Fibroblast of the conjunctiva (primary cell): ENCODE results near the gene PAFAH1B1.
A peak's percentile ranks its signal among the peaks of the same experiment; 100 is the strongest.

ENCODE experiments used
- DNase-seq: peaks from one replicate; pipeline ENCODE4 v3.0.0-alpha.2; 2010; ENCODE audit warnings: low read depth

The PAFAH1B1 gene

DNA sequence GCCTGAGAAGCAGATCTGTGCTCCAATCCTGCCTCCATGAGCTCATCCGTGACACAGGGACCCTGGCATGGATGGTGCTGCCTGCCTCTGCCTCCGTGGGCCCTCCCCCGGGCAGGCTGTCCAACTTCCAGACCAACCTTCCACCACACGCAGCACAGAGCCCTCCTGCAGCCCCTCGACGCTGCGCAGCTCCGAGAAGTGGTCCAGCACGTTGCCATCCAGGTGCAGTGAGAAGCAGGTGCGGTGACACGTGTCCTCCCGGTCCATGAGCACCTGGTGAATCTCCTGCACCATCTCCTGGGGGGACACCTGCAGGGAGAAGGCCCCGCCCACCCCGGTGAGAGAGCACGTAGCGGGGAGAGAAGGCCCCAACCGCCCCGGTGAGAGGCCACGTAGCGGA is 109.7 kb downstream of the PAFAH1B1 start:
- DNase-seq, result no peak

DNA sequence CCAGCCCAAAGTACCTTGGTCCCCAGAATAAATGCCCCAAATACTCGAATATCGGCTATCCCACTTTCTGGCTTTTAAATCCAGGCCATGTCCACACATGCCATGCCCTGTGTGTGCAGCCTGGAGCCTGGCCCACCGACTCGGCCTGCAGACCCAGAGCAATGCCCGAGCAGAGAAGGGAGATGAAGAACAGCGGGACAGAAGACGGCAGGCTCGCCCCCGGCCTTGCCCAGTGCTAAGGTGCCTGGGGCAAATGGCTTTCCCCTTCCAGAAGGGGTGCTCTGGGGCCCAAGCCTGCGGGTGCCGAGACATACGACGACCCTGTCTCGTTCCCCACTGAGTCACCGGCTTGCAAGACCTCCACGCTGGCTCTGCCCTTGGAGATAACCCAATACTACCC is 110.2 kb downstream of the PAFAH1B1 start:
- DNase-seq, result no peak

DNA sequence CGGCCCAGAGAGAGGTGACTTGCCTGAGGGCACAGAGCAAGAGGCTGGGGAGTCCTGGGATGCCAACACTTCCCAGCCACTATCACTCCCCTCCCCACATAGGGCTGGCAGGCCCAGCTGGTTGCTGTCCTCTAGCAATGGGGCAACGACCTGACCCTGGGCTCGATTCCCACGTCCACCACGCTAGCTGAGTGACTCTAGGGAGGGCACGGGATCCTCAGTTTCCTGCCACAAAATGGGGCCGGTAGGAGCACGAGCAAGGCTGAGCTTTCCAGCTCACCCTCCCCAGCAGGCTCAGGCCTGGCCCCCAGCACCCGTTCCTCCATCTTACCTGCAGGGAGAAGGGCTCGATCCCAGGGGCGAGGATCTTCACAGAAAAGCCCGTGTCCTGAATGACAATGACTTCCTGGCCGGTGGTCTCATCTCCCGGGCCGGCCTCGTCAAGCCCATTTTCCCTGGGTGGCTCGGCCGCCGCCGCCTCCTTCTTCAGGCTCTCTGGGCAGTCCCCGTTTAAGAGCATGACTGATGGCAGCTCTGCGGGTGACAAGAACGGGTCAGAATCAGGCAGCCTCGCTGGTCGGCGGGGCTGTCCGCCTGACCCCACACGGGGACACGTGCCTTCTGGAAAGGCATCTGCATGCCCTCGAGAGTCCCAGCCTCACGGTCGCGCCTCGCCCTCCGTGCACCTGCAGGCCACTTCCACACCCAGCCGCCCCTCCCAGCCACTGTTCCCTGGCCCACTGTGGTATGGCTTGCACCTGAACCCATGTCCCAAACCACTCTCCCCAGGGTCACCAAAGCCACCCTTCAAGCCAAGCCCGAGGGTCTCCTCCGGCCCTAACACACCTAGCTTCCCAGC is 110.8 kb downstream of the PAFAH1B1 start:
- DNase-seq, result no peak

DNA sequence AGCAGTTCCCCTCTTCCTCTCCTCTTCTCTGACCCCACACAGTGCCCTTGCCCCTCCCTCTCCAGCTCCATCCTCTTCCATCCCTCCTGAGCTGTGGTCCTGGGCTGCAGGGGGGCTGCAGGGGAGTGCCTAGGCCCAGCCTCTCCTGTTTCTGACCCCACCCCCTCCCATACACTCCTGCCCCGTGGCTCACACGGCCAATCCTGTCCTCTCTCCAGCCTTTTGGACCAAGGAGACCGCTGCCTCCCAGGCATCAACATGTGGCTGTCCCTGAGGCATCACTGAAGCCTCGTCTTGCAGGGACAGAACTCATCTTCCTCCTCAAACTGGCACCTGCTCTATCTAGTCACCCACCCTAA is 111.4 kb downstream of the PAFAH1B1 start:
- no peak for DNase-seq

DNA sequence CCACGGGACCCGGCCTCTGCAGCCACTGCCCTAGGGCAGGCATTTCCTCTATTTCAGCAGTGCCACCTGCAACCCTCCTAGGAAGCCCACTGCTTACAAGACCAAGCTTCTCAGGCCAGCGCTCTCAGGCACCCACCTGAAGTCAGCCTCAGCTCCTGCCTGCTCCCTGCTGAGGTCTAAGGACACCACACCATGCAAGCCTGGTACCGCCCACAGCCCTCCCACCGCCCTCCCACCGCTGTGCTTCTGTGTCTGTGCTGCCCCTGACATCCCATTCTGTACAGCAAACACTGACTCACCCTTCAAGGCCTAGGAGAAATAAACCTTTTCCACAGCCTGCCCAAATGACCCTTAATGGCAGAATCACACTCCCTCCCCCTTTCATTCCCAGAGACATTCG is 111.8 kb downstream of the PAFAH1B1 start:
- DNase-seq, result peak; percentile 27

DNA sequence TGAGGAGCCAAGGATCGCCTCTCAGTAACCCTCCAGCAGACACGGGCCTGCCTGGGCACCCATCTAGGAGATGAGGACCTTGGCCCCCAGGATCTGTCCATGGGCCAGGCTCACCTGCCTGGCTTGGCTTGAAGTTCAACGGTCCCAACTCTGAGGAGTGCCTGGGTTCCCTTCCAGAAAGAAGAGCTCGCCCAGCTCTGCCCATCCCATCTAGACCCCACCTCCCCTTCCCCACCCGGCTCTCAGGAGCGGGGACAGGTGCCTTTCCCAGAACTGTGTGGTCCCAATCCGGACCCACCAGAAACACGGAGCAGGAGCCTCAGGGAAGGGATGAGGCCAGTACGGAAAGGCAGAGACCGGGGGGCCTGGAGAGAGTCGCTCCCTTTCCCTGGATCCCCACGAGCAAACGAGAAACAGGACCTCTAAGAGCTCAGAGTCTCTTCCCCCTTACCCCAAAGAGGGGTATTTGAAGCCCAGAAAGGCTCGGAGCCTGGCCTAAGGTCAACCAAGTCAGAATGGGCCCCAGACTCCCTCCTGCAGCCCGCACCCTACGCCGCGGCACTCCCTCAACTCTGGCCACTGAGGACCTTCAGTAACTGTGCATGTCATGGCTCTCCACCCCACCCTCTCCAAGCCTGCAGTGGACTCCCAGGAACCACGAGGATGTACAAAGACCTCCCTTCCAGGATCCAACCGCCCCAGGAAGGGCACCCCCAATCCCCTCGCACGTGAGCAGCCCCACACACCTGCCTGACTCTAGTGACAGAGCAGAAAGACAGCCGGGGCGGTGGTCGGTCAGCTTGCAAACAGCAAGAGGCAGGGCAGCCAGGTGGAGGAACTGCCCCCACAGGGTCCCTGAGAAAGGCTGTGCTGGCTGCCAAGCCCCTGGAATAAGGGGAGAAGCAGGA is 112.7 kb downstream of the PAFAH1B1 start:
- no peak for DNase-seq

DNA sequence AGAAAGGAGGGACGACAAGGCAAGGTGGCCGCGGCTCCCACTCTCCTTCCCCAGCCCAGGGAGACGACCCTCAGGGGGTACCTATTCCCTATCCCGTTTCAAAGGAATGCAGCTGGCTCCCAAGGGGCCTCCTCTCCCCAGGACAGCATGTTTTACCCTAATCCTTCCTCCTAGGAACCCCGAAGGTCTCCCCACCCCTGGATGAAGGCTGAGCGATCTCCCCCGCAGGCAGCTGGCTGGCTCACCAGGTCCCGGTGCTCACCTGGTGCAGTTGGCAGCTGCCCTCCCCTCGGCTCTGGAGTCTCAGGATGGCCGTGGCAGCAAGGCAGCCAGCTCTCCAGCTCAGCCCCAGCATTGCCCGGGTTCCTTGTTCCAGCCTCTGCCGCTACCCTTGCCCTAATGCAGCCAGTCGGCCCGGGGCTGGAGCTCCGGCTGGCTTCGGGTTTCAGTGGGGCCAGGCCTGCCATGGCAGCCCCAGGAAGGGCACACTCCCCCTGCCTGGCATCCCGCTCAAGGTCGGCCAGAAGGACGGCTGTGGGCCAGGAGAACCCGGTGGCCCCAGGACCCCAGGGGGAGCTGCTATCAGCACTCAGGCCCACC is 113.6 kb downstream of the PAFAH1B1 start:
- DNase-seq, result no peak

DNA sequence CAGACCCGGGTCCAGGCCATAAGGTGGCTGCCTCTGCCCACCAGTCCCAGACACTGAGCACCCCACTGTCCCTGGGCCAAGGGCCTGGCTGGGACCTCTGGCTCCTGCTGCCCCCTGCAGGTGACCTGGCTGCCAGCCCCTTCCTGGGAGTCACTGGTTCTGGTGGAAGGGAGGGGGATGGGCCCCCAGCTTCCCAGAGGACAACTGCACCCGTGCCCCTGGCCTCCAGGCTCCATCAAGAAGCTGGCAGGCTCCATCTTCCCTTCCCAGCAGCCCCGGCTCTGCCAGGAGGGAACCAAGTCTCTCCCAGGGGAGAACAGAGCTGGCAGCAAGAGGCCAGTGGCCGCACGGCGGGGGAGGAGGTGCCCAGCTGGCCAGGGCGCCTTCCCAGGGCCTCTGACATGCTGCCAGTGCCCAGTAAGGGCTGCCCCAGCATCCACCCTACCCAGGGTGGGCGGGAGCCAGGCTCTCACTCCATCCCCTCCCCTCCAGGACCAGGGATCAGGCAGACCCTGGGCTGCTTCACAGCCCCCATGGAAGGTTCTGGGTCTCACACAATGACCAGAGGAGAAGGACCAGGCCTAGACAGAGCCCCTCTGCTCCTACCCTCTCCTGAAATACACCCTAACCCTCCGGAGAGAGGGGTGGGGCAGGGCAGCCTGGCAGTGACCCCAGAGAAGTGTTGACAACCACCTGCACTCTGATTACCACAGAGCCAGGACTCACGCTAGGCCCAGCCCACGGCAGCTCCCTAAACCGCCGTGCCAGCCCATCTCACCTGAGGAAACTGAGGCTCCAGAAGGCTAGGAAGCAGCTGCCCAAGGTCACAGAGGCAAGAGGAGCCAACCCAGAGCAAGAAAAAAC is 114.5 kb downstream of the PAFAH1B1 start:
- no peak for DNase-seq

DNA sequence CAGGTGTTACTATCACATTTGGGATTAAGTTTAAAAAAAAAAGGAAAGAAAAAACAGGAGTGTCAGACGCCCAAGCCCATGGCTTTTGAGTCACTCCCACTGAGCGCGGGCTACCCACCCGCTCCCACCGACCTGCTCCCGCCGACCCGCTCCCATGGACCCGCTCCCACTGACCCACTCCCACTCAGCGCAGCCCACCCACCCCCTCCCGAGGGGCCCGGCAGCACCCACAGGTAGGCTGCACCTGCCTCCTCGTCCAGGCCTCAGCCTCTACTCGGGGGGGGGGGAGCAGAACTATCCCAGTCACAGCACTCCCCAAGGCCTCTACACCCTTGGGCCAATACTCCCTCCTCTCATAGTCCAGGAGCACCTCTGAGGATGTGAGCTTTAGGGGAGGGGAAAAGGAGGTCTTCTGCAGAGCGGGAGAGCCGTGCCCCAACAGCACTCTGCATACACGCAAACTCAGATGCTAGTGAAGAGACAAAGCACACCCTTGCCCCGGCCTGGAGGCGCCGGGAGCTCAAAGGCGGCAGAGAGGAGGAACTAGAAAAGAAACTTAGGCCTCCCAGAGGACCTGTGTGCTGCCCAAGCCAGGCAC is 115.2 kb downstream of the PAFAH1B1 start:
- DNase-seq, result no peak

DNA sequence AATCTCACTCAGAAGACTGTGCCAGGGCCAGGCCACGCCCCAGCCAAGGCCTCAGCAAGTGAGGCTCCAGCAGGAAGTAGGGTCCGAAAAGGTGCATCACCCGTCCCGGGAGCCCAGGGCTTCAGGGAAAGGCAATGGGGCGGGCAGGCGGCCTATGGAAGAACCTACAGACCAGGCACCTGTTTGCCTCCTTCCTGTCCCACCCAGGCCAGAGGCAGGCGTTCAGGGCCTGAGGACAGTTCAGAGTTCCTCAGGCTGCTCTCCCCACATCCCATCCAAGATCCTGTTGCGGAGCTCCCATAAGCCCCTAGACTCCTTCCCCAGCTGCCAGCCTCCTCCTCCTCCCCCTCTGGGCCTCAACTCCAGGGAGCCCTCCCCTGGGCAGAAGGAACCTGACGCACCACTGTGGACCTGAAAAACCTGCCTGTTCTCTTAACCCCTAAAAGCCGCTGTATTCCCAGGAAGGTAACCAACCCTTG is 115.8 kb downstream of the PAFAH1B1 start:
- no peak for DNase-seq

DNA sequence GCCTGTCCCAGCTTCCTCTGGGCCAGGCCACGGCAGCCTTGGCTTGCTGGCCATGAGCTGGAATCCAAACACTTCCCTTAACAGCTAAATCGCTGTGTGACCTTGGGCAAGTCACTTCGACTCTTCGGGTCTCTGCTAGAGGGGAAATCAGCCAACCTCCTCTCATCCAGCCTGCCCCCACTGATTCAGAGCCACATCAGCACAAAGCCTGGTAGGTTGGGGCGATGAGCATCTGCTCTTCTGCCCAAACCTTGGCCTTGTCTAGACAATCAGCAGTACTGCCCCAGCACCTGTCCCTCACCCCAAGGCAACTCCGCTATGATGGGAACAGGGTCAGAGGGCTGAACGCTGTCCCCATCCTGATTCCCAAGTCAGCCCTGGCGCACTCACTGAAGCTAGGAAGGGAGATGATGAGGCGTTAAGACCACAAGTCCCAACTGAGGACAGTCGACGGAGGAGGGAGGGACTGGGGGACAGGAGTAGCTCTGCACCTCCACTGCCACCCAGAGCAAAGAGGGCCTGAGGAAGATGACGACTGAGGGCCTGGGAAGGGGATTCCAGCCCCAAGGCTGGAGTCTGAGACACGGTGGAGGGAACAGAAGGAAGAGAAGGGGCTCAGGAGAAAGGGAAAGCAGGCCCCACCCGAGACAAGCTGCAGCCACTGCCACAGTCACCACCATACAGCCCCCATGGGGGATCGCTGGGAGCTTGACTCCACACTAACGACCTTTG is 116.8 kb downstream of the PAFAH1B1 start:
- no peak for DNase-seq

DNA sequence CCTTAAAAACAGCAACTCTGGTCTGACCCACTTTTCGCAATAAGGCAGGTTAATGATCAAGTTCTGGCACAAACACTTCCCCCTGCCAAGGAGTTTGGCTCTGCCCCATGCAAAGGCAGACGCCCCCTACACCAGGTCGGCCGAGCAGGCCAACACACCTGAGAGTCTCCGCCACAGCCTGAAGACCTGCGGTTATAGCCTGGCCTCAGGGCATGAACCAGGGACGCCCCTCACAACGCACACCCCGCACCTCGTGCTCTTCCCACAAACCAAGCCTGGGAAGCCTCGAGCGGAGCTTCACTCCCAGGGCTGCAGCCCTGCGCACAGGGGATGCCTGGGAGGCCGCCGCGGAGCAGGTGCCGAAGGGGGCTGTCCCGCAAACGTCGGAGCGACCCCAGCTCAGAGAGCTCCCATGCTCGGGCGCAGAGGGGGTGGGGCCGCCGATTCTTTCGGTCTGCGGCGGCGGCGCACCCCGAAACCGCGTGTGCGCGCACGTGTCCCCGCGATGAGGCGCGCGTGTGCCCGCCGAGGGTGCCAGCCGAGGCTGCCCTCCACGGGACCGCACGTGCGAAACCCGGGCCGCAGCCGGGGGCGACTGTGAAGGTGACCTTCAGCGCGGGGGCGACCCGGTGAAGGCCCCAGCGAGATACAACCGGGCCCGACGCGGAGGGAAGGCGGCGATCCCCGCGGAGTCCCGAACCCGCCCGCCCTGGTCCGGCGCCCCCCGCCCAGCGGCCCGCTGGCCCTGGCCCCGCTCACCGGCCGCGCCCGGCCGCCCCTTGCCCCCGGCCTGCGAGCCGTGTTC is 117.6 kb downstream of the PAFAH1B1 start:
- no peak for DNase-seq

DNA sequence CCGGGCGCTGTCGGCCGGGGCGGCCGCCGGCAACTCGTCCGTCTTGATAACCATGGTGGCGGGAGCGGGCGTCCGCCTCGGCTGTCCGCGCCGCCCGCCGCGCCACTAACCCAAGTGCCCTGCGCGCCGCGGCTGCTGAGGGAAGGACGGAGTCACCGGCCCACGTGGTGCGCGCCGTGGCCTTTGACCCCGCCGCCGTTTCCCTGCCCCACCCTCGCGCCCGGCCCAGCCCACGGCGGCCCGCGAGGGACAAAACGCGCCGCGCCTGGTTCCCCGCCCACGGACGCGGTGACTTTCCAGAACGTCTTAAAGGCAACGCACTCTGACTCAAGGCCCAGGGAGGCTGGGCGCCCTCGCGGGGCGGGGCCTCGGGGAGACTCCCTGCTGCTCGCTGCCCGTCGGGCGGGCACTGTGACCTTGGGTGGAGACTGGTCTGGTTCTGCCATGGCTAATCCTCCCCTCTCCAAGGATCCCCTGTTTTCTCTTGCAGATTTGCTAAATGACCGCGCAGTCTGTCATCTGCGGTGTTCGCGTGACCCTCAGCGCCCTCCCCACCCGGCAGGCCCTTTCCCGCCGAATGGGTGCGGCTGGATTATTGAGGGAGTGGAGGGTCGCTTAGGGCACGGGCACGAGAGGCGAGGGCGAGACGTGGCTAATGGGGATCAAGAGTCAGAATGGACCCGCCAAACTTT is 118.3 kb downstream of the PAFAH1B1 start, which contains the start of gene CLUH:
CLUH (minus strand) TSS at position 157 of the 692 bp plus-strand sequence; CDS start at position 54, 103 bp downstream.
- peak; percentile 92 for DNase-seq

DNA sequence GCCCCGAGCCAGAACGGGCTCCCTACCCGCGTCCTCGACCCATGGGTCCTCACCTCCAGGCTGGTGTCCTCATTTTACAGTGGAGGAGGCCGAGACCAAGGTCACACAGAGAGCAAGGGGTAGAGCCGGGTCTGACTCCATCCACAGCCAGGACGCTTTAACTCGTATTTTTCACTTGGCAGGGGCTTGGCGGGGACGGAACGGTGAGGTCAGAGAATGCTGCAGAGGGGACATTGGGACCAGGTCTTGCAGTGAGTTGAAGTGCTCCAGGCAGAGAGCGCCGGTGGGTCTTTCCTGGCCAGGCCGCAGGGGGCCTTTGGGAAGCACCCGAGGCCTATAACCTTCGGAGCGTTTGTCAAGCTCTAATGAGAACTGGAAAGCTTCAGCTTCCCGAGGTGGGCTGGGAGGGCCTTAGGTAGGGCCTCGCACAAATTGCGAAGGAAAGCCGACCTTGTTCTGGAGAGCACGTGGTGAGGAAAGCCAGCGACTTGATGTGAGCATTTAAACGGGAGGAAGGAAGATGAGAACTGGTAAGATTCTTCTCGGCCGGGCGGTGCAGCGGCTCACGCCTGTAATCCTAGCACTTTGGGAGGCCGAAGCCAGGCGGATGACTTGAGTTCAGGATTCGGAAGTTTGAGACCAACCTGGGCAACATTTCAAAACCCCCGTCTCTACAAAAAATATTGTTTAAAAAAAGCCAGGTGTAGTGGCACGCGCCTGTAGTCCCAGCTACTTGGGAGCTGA is 119.0 kb downstream of the PAFAH1B1 start:
- no peak for DNase-seq

DNA sequence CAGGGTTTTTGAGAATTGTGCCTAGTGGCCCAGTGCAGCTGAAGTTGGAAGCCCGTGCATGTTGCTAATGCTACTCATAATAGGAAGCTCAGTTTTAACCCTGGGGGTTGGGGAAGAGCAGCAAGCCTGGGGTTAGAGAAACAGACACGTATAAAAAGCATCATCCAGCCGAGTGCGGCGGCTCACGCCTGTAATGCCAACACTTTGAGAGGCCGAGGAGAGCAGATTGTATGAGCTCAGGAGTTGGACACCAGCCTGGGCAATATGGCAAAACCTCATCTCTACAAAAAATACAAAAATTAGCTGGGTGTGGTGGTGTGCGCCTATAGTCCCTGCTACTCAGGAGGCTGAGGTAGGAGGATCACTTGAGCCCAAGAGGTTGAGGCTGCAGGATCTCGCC is 120.4 kb downstream of the PAFAH1B1 start:
- DNase-seq, result no peak

DNA sequence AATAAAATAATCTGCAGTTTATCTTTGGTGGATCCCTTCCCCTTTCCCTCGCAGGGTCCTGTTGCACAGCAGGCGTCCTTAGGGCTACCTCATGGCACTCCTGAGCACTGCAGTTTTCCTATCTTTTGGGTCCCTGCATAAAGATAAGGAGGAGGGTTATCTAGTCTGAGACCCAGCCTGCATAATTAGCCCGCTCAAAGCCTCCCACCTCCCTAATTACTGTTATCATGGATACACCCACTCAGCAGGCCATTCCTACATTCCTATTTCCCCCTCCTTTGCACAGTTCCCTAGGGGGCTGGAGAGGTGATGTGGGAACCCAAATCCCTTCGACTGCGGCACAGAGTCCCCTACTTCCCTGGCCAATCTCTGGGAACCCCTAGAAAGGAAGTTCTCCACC is 123.2 kb downstream of the PAFAH1B1 start:
- DNase-seq, result no peak

DNA sequence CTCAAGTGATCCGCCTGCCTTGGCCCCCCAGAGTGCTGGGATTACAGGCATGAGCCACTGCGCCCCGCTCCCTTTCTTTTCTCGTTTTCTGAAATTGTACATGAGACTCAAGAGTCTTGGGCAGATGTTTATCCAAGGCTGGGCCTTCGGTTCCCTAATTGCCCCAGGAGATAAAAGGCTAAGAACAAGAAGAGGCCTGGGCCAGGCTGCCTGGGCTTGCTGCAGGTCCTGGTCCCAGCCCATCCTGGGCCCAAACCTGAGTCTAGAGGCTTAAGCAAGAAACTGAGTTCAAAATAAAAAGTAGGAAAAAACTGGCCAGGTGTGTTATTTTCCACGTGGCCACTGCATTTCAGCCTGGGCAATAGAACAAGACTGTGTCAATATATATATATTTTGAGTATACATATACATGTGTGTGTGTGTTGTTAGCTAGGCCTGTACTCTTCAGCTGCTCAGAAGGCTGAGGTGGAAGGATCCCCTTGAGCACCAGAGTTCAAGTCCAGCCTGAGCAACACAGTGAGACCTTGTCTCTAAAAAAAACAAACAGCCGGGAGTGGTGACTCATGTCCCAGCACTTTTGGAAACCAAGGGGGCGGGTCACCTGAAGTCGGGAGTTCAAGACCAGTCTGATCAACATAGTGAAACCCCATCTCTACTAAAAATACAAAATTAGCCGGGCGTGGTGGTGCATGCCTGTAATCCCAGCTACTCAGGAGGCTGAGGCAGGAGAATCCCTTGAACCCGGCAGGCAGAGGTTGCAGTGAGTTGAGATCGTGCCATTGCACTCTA is 124.9 kb downstream of the PAFAH1B1 start:
- no peak for DNase-seq
